GM12878 (cell line): ENCODE measurements around the gene SCIN.

ENCODE experiments used
- REST ChIP-seq: IDR thresholded peaks from 2 replicates; pipeline ENCODE4 v1.6.1; 2012; ENCODE audit warnings: mild to moderate bottlenecking, low read depth, low read length
- TCF3 ChIP-seq: IDR thresholded peaks from 2 replicates; pipeline ENCODE4 v1.6.1; 2012; ENCODE audit warnings: low read depth, mild to moderate bottlenecking, low read length, borderline replicate concordance; ENCODE audit not compliant: insufficient read depth

- TF ChIP-seq TCF3, result no peak
- TF ChIP-seq REST, result no peak
Measured at GRCh38 chr7:12708314-12708713, 137.8 kb downstream of the SCIN start.
